SU-DHL-6 (cell line): ENCODE data around the gene NEK6.

Experiments
- EZH2phosphoT487 ChIP-seq: fragments of 200-600 bp; sonication (generic), shearing (Covaris generic); conservative IDR thresholded peaks from 2 replicates; pipeline ENCODE4 v1.6.1; 2018; ENCODE audit warnings: mild to moderate bottlenecking, antibody characterized with exemption, low read length, moderate library complexity, mixed read lengths
- TF ChIP-seq, protein P1 (sequence below): fragments of 200-600 bp; sonication (generic); IDR thresholded peaks from one replicate; pipeline ENCODE4 v1.5.1; 2017; ENCODE audit warnings: antibody characterized with exemption, mild to moderate bottlenecking, low read length, moderate library complexity; ENCODE audit not compliant: insufficient read depth, poor library complexity, severe bottlenecking

DNA sequence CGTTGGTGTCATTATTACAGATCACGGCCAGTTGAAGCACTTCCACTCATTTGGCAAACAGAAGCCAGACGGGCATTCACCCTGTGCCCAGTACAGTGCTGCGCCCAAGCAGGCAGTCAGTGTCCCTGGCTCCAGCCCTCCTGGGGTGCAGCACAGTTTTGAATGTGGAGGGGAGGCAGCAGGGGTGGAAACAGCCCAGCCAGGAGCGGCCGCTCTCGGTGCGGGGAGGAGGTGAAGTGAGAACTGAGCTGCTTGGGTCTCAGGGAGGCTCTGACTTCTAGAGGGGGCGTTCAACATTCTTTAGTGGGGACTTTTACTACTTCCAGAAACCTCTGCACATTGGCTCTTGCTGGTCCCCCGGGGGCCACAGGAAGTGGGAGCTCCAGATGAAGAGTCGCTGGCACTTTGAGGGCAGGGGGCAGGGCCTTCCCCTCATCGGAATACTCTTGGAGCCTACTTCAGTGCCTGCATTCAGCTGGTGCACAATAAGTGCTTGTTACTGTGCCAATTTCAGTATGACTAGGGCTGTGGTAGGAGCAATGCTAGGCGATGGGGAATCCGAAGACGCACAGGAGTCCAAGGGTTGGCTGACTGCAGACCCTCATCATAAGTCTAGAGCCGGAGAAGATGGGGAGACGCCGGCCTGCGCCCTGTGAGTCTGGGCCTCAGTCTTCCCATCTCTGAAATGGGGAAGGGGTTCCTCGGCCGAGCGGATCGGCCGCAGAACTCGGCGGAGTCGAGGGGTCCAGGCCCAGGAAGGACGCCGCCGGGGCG, 492 bp upstream of the NEK6 start:
- TF ChIP-seq, protein P1, sequence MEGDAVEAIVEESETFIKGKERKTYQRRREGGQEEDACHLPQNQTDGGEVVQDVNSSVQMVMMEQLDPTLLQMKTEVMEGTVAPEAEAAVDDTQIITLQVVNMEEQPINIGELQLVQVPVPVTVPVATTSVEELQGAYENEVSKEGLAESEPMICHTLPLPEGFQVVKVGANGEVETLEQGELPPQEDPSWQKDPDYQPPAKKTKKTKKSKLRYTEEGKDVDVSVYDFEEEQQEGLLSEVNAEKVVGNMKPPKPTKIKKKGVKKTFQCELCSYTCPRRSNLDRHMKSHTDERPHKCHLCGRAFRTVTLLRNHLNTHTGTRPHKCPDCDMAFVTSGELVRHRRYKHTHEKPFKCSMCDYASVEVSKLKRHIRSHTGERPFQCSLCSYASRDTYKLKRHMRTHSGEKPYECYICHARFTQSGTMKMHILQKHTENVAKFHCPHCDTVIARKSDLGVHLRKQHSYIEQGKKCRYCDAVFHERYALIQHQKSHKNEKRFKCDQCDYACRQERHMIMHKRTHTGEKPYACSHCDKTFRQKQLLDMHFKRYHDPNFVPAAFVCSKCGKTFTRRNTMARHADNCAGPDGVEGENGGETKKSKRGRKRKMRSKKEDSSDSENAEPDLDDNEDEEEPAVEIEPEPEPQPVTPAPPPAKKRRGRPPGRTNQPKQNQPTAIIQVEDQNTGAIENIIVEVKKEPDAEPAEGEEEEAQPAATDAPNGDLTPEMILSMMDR, result no peak
- no peak for TF ChIP-seq EZH2phosphoT487
